Kidney glomerular epithelial cell (primary cell): ENCODE data around the gene MCFD2.
A peak's percentile ranks its signal among the peaks of the same experiment; 100 is the strongest.
"Not testable (repeated sequence)": the region's sequence is repeated elsewhere in the genome, so short reads cannot be mapped to it uniquely, and the experiment has no call there.

Experiments
- DNase-seq: peaks from one replicate; lab custom pipeline; 2025; lab: John Stamatoyannopoulos, UW

MCFD2 gene

DNA sequence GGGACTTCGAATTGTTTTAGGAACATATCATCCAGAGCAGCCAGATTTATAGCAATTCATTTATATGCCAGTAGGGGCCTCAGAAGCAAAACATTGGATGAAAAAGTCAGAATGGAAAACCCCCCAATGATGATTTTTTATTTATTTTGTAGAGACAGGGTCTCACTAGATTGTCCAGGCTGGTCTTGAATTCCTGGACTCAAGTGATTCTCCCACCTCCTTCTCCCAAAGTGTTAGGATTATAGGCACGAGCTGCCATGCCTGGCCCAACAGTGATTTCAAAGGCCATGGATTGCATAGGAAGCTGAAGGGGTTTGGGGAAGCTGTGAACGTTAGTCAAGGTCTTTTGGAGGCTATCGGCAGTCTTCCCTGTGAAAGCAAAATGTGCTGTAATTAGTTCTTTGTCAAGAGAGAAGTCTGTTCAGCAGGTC lies 21.9 kb upstream of the MCFD2 start:
- peak; percentile 16 for DNase-seq

DNA sequence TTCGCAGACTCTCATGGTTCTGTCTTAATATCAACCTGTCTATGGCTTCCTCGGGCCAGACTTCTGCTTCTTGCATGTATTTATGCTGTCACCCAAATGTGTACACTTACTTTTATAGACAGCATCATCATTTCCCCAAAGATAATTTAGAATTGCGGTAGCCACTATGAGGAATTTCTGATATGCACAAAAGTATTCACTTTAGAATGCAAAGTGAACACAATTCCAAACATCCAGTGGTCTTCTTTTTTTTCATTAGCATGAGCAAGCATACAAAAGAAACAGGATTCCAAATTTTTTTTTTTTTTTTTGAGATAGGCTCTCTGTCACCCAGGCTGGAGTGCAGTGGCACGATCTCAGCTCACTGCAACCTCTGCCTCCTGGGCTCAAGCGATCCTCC lies 21.0 kb upstream of the MCFD2 start:
- DNase-seq = no peak

DNA sequence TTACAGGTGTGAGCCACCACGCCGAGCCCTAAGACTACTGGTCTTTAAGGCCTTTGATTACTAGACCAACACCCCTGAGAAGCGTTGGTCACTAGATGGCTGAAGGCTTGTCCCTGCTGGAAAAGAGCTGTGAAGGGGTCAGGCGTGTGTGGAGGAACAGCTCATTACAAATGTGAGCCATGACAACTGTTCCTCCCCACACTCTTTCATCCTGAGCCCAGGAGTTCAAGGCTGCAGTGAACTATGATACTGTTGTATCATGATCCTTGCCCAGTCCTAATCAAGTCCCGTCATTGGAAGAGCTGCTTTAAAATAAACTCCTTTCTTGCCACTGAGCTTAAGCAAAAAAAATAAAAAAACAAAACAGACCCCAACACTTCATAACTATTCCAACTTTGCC lies 19.5 kb upstream of the MCFD2 start:
- DNase-seq = no peak

DNA sequence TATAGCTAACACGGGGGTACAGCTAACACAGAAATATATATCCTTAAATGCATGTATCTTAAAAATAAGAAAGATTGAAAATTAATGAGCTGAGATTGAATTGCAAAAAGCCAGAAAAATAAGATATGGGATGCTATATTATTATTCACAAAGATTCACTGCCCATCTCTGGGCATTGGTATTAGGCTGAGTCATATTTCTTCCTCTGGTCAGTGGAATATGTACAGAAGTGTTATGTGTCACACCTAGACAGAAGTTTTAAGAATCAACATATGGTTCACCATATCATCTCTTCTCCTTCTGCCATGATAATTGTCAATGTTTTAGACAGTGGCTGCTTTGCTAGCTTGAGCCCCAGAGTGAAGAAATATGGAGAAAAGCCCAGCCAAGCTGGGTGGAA lies 14.0 kb upstream of the MCFD2 start:
- no peak for DNase-seq

DNA sequence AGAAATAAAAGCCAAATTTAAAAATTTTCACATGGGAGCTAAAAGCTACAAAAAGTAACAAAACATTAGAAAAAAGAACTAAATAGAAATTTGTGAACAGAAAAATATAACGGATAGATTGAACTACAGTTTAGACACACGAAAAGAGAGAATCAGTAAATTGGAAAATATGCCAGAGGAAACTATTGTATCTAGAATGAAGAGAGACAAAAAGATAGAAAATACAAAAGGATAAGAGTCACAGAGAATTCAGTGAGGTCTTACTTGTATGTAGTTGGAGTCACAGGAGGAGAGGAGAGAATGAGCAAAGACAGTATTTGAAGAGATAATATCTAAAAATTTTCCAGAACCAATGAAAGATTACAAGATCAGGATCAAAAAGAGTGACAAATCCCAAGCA lies 11.3 kb upstream of the MCFD2 start:
- DNase-seq = no peak

DNA sequence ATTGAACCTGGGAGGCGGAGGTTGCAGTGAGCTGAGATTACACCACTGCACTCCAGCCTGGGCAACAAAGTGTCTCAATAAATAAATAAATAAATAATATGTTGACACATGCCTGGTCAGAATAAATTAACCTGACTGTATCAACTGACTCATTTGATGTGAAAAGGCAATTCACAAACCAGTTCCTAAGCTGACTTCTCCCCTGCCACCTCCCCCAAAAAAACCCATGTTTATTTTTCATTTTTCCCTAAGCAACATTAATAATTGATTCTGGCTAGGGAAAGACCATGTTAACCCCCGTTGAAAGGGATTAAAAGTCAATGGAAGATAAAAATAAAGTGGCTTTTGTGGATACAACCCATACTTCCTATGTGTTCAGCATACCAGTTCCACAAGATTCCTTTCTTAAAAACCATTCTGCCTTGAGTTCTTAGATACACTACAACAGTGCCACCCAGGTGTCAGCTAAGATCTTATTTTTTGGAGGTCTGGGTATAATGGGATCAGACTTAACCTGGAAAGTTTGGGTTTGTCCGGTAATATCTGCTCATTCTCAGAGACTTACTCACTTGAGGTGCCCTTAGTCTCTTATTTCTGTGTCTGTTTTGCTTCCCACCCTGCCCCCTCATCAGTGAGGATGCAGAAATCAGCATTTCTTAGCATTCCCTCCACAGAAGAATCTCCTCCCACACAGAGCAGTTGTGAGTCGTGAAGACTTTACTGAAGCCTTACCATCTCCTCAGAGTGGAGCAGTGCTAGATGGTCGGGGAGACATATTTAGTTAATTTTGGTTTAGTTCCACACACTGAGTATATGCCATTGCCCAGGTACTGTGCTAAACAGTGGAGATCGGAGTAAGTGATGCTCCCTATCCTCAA lies 10.1 kb upstream of the MCFD2 start:
- DNase-seq = no peak

DNA sequence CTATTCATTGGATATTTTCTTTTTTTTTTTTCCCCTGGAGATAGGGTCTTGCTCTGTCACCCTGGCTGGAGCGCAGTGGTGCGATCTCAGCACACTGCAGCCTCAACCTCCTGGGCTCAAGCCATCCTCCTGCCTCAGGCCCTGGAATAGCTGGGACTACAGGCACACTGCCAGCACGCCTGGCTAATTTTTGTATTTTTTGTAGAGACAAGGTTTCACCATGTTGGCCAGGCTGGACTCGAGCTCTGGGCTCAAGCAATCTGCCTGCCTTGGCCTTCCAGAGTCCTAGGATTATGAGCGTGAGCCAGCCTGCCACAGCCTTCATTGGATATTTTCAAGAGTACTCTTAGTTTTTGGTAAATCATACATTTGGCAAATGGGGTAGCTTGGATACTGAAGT lies 9.0 kb upstream of the MCFD2 start:
- DNase-seq = no peak

DNA sequence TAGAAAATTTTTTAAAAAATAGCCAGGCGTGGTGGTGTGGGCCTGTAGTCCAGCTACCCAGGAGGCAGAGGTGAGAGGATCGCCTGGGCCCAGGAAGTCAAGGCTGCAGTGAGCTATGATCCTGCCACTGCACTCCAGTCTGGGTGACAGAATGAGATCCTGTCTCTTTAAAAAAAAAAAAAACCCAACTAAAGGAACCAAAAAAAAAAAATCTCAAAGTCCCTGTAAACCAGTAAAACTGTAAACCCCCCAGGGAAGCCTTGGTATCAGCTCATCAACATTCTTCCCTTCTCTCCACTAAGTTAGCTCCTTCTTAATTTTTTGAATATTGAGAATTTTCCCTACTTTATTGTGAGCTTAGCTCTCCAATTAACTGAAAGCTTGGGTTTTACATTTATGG lies 8.4 kb upstream of the MCFD2 start:
- no peak for DNase-seq

DNA sequence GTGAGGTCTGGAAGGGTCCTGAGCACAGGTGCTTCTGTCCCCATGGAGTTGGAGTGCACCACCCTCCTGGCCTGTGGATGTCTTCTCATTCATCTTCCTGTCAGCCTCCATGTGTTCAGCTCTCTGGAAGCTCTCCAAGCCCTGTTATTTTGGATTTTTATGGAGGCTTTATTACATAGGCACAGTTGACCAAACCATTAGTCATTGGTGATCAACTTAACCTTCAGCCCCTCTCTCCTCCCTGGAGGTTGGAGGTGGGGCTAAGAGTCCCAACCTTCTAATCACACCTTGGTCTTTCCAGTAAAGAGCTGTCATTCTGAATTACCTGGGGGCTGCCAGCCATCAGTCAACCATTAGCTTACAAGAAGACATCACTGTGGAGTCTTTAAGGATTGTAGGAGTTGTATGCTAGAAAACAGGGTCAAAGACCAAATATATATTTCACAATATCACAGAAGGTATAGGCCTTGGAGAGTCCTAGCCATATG lies 7.5 kb upstream of the MCFD2 start:
- DNase-seq = no peak

DNA sequence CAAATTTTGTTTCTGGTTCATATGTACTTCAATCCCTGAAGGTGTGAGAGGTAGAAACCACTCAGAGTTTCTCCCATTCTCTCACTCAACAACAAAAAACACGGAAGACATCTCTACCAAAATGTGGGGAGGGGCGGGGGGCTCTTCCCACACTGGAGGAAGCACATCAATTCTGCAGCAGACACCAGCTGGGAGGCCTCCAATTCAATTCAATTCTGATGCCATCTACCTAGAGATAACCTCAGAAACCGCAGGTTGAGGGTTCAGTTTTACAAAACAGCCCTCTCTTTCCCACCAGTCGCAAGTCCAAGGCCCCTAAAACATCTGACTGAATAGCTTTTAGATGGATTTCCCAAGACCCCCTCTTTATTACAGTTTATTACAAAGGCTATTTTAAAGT lies 7.0 kb upstream of the MCFD2 start:
- DNase-seq = no peak

DNA sequence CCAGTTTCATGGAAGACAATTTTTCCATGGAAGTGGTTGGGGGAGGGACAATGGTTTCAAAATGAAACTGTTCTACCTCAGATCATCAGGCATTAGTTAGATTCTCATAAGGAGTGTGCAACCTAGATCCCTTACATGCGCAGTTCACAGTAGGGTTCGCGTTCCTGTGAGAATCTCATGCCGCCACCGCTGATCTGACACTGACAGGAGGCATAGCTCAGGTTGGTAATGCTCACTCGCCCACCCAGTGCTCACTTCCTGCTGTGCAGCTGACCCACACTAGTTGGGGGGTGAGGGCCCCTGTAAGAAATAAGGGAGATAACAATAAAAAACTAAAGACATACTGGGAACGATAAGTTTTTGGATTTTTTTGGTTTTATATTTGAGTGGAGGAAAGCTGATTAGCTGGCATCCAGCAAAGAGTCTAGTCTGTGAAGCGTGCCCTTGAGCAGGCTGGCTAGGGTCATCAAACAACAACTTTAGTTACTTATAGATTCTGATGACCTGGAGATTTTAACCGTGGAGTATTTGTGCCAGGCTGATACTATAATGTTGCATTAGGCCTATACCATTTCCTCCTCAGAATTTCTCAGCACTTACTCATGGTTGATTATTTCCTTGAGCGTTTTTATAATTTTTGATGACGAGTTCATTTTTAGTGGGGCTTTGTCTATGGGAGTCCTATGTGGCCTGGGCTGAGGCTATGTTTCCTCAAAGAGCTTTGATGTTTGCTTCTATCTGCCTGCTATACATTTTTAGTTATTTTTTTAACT lies 6.3 kb upstream of the MCFD2 start:
- no peak for DNase-seq

DNA sequence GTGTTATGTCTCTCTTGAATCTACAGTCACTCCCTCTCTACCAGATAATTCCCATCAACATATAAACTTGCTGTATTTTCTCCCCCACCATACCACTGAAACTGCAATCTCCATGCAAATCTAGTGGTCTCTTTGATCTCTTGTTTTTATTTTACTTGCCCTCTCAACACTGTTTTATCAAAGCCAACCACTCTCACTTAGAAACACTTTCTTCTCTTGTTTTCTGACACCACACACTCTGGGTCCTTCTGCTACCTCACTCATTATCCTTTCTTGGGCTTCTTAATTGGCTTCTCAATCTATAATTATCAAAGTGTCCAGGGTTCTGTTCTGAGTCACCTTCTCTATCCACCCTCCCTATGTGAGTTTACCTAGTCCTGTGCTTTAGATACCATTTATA lies 2.0 kb upstream of the MCFD2 start:
- no peak for DNase-seq

DNA sequence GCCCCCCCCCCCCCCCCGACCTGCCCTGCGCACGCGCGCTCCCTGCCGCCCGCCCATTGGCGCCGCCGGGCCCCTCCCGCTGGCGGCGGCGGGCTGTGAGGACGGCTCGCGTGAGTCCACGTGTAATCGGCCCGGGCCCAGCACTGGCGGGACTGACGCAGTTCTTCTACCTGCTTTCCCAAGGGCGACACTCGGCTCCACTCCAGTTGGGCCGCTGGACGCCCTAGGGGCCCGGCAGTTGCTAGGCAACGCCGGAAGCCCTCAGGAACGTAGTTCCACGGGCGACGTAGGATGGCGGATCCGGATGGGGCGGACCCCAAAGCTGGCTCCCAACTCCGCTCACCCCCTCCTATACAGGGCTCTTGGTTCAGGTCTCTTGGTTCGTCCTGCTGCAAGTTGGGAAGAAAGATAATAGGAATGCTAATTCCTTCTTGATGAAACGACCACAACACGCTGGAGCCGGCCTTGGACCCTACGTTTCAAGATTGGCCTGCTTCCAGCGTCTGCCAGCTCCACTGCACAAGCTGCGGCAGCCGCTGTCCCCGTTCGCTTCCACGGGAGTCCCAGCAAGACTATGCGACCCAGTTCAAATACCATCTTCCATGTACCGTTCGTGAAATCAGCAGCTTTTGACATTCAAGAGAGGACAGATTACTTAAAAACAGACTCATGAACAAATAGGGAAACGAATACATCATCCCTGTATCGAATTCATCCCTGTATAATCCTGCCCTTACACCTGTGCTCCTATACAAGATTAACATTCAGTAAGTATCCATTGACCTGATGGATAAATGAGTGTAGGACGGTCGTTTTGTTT lies 415 bp upstream of the MCFD2 start:
- peak; percentile 73 for DNase-seq

DNA sequence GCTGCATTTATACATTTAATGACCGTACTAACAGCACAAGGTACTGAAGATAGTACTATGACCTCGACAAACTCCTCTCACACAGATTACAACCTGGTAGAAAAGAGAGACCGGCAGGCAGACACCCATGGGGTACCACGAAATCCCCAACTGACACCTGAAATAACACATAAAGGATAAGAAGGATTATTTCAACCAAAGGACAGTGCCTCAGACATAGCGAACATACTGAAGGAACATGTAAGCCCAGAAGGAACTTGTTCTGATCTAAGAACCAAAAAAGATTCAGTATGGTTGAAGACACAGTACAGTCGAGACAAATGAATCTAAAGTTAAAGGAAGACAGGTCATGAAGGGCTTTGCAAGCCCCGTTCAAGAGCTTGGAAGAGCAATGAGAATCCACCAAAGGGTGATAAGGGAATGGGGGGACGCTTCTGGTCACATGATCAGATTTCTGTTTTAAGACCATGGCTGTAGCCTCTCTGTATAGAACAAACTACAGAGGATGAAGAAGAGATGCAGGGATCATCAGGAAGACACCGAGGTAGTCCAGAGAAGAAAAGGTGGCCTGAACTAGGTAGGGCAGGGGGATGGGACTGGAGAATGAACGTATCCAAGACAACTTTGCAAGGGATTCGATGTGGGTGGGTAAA lies 902 bp downstream of the MCFD2 start:
- DNase-seq = no peak

DNA sequence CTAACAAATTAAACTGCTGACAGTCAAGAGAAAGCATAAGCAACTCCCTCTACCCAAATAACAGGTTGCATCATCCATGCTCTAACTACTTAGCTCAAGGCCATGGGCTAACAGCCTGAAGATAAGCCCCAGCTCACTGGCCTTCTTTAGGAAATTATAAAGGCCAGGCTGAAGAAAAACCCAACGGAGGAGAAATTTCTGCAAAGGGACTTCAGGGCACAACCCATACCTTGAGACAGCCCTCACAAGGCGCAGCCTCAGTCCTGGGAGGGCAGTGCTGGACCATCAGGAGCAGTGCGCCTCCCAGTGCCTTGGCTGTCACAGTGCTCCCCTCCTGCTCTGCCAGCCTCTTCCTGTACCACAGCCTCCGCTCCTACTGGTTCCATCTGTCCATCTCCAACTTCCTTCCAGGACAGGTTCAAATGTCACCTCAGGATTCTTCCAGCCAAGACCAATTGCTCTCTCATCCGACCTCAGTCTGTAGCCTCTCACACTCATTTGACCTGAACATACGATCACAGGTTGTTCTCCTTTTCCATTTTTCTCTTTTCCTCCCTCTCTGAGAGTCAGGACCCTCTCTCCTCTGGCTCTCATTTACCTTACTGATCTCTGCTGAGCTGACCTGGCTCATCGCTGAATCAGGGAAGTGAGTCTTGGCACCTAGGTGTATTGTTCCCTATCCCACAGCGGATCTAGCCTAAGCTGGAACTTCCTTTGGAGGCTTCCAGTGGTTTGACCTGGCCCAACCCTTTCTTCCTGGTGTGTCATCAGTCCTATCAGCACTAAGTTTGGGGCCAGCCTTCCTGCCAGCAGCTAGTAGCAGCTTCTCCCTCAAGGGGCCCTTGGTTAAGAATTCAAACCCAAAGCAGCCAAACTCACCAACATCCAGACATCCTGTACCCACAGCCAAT lies 1.9 kb downstream of the MCFD2 start:
- no peak for DNase-seq

DNA sequence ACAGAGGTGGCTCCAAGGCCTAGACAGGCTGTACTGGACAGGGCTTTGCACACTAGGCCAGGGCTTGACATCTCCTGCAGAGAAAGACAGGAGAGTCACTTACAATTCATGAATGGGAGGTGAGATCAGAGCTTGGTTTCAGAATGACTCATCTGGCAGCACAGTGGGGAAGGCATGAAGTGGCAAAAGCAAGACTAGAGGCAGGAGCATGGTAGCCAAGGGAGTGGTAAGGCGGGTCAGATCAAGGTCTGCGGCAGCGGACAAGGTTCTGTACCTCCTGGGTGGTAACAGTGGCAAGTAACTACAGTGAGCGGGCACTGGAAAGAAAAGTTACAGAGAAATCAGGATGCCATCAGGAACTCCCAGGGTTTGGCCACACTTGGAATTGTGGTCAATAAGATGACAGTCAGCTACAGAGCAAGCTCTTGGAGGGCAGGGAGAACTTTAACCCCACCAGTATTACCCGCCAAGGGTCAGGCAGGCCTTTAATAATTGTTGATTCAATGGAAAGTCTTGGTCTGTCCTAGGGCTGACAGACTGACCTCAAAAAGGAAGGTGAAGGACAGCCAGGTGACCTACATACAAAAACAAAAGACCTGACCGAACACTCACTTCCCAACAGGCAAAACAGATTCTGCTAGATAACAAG lies 5.7 kb downstream of the MCFD2 start:
- peak; percentile 61 for DNase-seq

DNA sequence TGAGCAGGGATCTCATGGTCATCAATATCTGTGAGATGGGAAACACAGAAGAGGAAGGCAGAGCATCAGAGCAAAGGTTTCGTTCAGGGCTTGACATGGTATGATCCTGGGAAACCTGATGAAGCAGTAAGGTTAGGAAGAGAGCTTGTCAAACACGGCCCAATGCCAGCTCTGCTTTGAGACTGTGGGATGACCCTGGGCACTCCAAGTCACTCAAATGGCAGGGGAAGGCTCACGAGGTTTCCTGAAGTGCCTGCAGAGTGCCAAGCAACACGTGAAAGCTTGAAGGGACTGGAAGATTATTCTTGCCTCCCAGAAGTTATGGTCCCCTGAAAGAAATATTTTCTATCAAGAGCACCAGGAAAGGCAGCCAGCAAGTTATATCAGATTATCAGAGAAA lies 6.5 kb downstream of the MCFD2 start:
- DNase-seq = no peak

DNA sequence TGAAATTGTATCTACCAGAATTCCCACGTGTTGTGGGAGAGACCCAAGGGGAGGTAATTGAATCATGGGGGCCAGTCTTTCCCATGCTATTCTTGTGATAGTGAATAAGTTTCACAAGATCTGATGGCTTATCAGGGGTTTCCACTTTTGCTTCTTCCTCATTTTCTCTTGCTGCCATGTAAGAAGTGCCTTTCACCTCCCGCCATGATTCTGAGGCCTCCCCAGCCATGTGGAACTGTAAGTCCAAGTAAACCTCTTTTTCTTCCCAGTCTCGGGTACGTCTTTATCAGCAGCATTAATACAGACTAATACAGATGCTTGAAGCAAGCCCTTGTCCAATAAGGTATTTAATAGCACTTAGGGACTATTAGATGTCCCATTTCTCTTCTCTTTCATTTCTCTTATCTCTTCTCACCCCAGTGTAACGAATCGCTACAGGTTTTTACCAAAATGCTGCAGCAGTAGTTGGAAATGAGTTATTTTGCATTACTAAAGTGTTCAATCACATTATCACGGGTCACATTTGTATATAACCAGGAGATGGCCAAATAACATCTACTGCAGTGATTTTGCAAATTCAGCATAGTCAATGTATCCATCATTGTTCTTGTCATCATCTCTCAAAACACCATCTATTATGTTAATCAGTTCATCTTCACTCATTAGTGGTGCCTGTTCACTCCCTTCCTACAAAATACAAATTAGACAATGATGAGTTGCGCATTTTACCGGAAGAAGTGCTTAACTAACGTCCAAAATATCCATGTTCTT lies 10.5 kb downstream of the MCFD2 start:
- not testable (repeated sequence) for DNase-seq

DNA sequence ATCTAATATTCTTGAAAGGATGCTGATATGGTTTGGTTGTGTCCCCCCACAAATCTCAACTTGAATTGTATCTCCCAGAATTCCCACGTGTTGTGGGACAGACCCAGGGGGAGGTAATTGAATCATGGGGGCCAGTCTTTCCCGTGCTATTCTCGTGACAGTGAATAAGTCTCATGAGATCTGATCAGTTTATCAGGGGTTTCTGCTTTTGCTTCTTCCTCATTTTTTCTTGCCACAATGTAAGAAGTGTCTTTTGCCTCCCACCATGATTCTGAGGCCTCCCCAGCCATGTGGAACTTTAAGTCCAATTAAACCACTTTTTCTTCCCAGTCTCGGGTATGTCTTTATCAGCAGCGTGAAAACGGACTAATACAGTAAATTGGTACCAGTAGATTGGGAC lies 12.6 kb downstream of the MCFD2 start:
- DNase-seq = not testable (repeated sequence)
